ENCODE data around the gene CAMTA1.
"Not testable (repeated sequence)": the region's sequence is repeated elsewhere in the genome, so short reads cannot be mapped to it uniquely, and the experiment has no call there.

CAMTA1 gene

GRCh38 chr1:7588457-7588827 is 803.2 kb downstream of the CAMTA1 start:
- DNase-seq, result no peak

GRCh38 chr1:7589080-7589735 is 804.0 kb downstream of the CAMTA1 start:
- no peak for DNase-seq

DNA sequence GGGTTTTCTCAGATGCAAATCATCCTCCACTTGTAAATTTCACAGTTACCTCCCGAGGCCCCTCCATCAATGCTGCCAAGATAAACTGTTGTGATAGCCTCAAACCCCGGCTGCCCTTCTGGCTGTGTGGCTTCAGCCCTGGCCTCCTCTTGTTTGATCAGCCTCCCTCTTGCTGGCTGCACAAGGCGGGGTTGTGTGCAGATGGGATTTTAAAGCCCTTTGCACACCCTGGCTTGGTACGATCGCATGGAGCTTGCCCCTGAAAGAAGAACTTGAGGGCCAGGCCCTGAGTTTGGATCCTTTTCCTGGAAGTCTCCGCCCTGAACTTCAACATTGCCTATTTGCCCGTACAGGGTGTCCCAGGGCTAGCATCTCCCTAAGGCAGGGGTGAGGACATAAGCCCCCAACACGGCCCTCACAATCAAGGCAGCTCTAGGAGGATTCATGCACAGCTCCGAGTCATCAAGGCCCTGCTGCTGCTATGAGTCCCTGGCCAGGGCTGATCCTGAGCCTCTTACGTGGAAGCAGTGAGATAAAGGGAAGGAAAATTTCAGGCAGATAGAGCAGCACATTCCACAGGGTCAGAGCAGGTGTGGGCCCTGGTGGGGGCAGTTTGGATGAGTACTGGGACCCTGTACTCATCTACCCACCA is 804.6 kb downstream of the CAMTA1 start:
- DNase-seq, result no peak

- DNase-seq, result no peak
Observed at GRCh38 chr1:7590426-7590790, 805.2 kb downstream of the CAMTA1 start.

GRCh38 chr1:7591565-7591964 is 806.3 kb downstream of the CAMTA1 start:
- DNase-seq, result peak in 2 of 56 donors; percentile 10 to 16

DNA sequence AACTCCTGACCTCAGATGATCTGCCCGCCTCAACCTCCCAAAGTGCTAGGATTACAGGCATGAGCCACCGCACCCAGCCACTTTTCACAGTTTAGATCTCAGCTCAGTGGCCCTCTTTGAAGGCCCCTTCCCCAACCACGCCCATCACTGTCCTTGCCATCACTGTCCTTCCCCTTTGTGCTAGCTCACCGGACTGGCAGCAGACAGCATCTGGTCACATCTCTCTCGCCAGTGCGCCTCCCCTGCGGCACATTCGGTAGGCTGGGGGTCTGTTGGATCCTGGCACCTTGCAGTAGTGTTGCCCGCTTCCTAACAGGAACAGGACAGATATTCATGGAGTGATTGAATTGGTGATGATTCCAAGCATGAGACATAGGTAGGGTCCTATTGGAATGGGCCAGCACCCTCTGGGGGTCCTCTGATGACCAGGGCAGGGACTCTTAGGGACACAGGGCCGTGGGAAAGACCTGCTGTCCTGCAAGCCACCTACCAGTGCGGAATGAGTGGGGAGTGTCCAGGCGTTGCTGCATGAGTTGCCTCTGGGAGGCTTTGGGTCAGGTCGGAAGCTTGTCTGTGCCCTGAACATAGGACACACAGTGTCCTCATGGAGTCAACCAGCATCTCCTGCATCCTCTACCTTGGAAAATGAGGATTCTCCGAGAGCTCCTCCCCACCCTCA is 807.0 kb downstream of the CAMTA1 start:
- DNase-seq, result no peak

DNA sequence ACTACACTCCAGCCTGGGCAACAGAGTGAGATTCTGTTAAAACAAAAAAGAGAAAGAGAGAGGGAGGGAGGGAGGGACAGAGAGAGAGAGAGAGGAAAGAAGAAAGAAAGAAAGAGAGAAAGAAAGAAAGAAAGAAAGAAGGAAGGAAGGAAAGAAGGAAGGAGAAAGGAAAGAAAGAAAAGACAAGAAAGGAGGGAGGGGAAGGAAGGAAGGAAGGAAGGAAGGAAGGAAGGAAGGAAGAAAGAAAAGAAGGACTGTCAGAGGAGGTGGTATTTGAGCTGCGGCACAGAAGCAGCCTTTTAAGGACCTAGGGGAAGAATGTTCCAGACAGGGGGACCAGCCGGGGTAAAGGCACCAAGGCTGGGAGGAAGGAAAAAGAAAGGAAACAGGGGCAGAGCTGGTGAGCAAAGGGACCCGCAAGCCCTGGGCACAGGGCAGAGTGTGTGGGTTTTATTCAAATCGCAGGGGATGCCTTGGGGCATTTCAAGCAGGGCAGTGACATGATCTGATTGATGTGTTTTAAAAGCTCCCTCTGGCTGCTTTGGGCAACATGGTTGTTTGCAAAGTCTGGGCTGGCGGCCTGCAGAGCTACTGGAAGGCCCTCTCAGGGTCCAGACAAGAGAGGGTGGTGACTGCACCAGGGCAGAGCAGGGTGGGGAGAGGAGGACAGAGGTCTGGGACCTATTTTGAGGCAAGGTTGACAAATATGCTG is 808.9 kb downstream of the CAMTA1 start:
- no peak for DNase-seq

DNA sequence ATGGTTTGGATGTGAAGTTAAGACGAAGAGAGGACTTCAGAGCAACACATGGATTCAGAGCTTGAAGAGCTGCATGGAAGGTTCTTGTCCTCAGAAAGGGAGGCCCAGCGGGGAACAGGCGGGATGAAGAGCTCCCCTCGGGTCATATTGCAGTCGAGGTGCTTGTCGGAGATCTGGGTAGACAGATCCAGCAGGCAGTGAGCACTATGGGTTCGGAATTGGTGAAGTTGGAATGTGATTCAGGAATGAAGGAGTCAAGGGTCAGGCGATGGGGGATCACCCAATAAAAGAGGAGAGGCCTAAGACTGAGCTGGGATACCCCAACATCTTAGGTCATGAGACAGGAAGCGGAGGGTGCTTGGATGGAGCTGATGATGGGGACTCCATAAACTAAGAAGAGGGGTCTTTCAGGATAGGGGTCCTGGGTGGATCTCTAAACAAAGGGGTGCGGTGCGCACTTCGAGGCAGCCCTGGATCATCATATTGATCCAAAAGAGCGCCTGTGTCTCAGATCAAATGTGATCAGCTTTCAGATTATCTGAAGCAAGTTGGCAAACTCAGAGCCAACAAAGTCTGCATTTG is 809.6 kb downstream of the CAMTA1 start:
- no peak for DNase-seq

GRCh38 chr1:7595336-7595735 is 810.1 kb downstream of the CAMTA1 start:
- DNase-seq, result no peak

DNA sequence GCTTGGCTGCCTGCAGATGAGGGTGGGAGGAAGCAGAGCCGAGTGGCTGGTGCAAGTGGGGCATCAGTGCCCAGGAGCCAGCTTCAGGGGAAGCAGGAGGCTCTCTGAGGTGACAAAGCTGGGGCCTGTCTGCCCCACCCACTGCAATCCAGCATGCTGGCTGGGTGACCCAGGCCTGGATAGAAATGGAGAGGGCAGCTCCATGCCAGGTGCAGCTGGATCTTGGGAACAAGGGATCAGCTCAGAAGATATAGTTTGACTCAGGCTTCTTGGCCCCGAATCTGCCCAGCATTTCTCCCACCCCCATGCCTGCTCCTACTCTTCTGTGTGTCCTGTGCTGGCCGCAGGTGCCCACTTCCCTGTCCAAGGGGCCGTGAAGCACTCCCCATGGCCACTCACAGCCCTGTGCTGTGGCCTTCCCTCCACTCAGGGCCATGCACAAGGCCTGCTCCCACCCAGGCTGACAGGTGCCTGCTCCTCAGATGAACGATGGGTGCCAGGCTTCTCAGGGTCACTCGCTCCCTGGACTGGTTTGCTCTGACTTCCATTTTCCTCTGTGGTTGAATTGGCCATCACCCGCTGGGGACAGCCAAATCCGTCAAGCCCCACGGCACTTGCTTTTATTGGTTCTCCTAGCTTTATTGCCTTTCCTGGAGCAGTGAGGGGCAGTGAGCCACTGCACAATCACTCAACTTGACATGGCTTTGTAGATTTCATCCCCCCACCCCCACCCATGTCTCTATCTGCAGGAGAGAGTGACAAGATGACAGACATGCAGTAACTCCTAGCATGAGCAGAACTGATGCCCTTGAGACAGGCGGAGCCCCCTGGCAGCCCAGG is 811.1 kb downstream of the CAMTA1 start:
- no peak for DNase-seq

DNA sequence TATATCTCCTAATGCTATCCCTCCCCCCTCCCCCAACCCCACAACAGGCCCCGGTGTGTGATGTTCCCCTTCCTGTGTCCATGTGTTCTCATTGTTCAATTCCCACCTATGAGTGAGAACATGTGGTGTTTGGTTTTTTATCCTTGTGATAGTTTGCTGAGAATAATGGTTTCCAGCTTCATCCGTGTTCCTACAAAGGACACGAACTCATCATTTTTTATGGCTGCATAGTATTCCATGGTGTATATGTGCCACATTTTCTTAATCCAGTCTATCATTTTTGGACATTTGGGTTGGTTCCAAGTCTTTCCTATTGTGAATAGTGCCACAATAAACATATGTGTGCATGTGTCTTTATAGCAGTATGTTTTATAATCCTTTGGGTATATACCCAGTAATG is 812.8 kb downstream of the CAMTA1 start:
- not testable (repeated sequence) for DNase-seq

DNA sequence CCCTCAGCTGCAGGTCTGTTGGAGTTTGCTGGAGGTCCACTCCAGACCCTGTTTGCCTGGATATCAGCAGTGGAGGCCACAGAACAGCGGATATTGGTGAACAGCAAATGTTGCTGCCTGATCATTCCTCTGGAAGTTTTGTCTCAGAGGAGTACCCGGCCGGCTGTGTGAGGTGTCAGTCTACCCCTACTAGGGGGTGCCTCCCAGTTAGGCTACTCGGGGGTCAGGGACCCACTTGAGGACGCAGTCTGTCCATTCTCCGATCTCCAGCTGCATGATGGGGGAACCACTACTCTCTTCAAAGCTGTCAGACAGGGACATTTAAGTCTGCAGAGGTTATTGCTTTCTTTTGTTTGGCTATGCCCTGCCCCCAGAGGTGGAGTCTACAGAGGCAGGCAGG is 819.7 kb downstream of the CAMTA1 start:
- DNase-seq, result not testable (repeated sequence)

DNA sequence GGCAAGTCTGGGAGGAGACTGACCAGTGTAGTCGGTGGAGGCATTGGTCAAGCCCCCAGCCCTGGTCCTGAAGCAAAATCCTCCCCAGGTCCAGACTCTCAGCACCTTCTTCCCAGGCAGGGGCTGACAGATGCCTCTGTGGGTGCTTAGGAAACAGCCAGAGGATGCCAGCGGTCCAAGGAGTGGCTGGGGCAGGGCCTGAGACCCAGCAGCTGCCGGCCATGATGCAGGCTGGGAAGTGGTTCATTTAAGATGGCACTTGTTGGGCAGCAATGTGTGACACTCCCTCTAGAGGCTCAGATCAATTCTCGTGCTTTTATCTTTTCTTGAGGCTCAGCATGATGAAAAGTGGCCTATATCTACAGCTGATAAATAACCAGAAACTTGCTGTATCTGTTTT is 820.8 kb downstream of the CAMTA1 start:
- DNase-seq, result no peak

DNA sequence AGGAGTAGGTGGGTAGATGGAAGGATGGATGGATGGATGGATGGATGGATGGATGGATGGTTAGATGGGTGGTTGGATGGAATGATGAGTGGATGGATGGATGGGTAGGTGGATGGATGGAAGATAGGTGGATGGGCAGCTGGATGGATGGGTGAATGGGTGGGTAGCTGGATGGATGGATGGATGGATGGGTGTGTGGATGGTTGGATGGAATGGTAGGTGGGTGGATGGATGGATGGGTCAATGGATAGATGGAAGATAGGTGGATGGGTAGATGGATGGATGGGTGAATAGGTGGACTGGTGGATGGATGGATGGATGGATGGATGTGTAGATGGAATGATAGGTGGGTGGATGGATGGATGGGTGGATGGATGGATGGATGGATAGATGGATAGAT is 821.8 kb downstream of the CAMTA1 start:
- no peak for DNase-seq

GRCh38 chr1:7608628-7609305 is 823.5 kb downstream of the CAMTA1 start:
- DNase-seq, result no peak

DNA sequence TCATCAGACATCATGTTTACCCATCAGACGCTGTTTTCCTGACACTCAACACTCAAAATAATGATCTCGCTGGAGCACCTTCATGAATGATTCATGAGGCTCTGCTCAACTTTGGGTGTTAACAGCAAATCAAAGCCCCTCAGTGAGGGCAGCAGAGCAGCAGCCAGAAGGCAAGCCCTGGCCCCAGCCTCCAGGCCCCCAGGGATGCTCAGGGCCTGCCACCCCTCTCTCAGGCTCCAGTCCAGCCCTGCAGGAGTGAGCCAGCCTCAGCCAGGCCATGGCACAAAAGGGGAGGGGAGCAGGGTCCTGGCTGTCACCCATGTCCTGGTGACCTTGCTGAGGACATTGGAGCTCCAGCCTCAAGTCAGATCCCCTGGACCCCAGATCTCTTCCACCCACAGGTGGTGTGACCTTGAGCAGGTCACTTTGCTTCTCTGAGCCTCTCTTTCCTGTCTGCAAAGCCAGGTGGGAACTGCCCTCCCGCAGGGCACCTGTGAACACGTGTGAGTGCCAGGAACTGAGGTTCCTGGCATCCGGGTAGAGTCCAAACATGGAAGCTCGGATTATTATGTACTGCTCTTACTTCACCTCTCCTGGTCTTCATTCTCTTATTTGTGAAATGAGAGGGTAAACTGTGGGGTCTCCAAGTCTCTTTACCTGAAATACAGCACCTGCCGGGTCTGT is 824.2 kb downstream of the CAMTA1 start:
- no peak for DNase-seq

GRCh38 chr1:7610106-7610731 is 825.0 kb downstream of the CAMTA1 start:
- DNase-seq, result no peak

DNA sequence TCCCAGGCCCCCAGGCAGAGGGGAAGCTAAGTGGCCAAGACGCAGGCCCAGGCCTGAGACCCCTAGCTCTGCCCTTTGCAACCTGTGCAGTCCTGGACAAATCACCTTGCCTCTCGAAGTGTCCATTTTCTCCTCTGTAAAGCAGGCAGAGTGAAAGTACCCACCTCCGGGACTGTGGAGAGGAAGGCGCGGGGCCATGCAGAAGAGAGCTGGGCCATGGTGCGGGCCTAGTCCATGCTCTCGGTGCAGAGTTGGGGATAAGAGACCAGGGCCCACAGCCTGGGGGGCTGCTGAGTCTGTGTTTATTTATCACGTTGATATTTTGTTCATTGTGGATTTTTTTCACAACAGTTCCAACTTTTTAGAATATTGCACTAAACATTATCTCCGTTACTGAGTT is 825.7 kb downstream of the CAMTA1 start:
- DNase-seq, result no peak

DNA sequence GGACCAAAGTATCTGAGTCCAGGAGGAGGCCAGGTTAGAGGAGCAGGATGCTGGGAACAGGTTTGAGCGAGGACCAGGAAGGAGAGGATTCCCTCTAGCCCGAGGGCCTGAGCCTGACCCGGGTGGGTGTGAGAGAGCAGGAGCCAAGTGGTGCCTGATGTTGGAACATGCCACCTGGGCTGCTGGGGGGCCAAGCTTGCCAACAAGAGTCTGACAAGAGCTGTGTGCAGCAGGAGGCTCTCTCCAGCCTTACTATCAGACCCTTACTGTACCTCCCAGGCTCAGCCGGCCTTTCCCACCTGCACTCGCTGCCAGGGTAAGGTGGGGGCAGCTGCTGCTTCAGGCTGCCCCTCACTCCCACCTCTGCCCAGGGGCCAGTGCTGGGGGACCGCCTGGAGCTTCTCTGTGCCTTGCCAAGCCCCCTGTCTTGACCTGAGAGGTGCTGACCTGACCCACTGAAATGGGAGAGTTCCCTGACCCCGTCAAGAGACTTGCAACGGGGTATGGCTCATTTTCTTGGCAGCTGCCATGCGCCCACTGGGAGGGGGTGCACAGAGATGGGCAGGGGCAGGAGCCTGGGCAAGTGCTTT is 826.3 kb downstream of the CAMTA1 start:
- no peak for DNase-seq

All from nucleus accumbens (tissue), 56 donors.